Stimulated activated CD4-positive, alpha-beta T cell treated with anti-CD3 and anti-CD28 coated beads, Interleukin-15, amount 100 ng/mL, for 48 hours (primary cell): ENCODE measurements around the gene RTP5.

Source experiments
- DNase-seq, 2 donors: peaks; one replicate each; pipeline ENCODE4 v3.0.0-alpha.2; 2020; ENCODE audit warnings: low read depth in 2 of 2

RTP5 gene

GRCh38 chr2:241887806-241888522 lies 18.4 kb downstream of the RTP5 start:
- no peak for DNase-seq

GRCh38 chr2:241888641-241889040 lies 19.1 kb downstream of the RTP5 start:
- DNase-seq: no peak

DNA sequence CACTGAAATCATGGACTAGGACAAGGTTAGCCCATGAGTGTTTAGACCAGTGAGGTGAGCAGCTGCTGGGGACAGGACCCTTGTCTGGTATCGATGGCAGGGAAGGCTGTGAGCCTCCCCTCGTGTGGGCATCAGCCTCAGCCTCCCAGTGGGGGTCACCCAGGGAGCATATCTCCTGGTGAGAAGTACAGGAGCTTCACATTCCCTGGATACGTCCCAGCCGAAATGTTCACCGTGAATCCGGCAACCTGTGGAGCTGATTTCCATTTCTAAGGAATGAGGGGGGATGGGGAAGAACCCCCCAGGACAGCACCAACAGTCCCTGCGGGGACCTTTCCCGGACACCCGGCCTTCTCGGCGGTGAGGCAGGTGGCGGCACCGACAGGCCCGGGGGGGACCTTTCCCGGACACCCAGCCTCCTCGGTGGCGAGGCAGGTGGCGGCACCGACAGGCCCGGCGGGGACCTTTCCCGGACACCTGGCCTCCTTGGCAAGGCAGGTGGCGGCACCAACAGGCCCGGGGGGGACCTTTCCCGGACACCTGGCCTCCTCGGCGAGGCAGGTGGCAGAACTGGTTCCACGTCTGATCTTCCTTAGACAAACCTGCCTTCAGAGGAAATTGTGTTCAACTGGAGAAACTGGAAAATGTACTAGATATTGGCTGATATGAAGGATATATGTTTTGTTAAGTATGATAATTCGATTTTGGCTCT lies 21.2 kb downstream of the RTP5 start:
- no peak for DNase-seq

DNA sequence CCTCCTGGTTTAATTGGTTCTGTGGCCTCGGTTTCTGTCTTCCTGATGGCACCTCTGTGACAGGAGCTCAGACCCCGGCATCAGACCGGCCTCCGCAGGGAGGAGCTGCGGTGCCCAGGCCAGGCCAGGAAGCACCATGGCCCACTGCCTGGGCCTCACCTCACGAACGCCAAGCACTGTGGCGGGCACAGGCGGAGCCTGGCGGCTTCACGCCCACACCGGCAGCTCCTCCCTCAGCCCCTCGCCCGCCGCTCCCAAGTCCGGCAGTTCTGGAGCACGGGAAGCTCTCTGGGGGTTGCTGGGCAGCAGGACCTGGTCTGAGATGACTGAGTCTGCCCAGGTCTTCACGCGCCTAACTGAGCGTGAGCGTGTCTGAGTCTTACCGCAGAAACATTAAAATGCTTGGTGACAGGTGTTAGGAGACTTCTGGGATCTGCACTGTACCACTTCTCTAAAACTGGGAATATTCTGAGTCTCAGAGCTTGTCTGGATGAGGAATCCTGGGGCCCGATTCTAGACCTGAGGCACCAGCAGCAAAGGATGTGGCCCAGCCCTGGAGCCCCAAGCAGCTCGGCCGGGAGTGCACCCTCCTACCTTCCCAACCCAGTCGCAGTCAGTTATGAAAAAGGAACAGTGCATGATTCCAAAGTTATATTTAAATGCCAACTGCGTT lies 21.9 kb downstream of the RTP5 start:
- no peak for DNase-seq

DNA sequence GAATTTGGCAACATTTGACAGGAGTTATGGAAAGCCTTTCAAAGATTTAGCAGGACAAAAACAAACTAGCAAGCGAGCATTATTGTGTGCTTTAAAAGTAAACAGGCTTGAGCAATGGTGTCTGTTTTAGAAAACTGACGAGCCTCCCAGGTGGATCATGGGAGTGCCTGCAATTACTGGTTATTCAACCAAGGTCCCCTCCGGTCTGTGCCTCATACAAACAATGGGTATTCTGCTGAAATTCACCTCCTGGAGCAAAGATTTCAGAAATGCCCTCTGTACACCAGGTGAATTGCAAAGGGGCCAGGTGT lies 22.4 kb downstream of the RTP5 start:
- DNase-seq: no peak

- DNase-seq: no peak
Measured at GRCh38 chr2:241892299-241893137, 23.0 kb downstream of the RTP5 start.

- no peak for DNase-seq
Measured at GRCh38 chr2:241893265-241893664, 23.7 kb downstream of the RTP5 start.

GRCh38 chr2:241894056-241894641 lies 24.6 kb downstream of the RTP5 start:
- DNase-seq: no peak

DNA sequence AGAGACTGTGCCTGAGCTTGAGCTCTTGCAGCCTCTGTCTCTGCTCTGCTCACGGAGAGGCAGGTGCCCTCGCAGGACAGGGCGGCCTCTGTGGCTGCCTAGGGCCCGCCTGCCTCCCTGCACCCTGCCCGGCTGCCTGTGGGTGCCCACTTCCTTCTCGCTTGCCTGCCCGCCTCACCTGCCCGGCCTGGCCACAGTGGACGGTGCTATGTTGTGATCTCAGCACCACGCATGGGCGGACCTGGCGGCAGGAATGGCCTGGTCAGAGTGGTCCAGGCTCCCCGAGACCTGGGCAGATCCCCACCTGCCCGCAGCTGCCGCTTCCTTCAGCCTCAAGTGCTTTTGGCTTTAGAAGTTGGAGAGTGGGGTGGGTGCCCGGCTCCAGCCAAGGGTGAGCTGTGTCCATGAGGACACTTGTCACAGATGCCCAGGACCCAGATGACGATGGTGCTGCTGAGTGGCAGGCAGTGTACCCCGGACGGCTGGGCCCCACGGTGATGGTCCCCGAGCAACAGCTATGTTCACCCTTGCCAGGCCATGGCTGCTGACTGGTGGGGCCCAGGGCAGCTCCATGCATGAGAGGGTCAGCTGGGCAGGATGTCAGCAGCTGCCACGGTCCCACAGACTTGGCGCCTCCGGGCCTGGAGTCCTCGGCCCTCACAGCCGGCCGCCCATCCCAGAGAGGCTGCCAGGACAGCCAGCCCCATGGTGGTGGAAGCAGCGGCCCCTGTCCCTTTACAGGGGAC lies 25.3 kb downstream of the RTP5 start:
- no peak for DNase-seq

DNA sequence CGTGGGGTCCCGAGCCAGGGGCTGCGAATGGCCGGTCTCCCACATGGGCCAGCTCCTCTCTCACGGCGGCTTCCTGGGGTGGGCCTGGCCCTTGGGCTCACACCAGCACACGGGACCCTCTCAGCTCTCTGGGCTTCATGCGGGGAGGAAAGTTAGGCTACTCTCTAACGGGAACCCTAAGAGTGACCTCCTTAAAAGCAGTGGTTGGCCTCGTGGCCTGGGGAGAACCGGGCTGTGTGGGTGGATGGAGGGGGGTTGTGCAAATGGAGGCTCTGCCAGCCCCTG lies 25.8 kb downstream of the RTP5 start:
- no peak for DNase-seq

GRCh38 chr2:241895712-241896641 lies 26.4 kb downstream of the RTP5 start:
- DNase-seq: no peak

DNA sequence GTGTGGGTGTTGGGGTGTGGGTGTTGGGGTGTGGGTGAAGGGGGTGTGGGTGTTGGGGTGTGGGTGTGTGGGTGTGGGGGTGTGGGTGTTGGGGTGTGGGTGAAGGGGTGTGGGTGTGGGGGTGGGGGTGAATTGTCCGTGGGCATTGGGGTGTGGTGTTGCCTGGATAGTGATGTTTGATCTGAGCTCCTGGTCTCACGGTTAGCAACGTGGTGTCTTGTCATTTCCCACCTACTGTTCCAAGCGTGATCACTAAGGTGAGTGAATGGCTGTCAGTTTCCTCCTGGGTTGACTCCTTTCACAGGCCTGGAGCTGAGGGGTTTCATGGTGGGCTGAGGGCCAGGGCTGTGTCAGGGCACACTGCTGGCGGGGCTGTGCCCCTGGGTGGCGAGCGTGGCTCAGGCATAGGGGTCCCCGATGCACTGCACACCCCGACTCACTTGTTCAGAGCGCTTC lies 27.2 kb downstream of the RTP5 start:
- no peak for DNase-seq

GRCh38 chr2:241897231-241897916 lies 27.8 kb downstream of the RTP5 start:
- DNase-seq: no peak

DNA sequence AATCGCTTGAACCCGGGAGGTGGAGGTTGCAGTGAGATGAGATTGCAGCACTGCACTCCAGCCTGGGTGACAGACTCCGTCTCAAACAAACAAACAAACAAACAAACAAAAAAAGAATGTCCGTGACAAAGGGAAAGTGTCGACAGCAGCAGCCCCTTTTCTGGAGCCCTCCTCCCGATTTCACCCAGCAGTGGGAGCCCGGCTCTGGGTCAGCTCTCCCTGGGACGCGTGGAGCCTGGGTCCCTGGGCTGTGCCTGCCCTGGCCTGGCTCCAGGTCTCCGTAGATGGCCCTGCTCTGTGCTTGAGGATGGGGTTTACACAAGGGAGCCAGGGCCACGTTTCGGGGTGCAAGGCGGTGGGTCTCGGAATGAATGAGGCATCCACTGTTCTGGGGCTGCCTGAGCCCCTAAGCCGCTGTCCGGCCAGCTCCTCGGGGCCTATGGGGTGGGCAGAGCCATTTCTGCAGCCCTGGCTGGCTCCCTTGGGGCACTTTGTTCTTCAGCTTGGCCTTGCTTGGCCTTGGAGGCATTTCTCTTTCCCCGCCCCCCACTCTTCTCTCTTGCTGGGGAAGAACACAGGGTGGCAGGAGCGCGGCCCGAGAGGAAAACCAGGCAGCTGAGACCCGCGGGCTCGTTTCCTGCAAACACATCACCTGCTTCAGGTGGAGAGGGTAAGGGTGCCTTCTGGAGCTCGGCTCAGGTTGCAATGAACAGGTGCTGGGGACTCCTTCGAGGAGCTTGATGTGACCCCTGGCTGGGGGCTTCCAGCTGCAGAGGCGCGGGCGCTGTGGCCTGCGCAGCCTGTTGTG lies 29.1 kb downstream of the RTP5 start:
- DNase-seq: no peak

DNA sequence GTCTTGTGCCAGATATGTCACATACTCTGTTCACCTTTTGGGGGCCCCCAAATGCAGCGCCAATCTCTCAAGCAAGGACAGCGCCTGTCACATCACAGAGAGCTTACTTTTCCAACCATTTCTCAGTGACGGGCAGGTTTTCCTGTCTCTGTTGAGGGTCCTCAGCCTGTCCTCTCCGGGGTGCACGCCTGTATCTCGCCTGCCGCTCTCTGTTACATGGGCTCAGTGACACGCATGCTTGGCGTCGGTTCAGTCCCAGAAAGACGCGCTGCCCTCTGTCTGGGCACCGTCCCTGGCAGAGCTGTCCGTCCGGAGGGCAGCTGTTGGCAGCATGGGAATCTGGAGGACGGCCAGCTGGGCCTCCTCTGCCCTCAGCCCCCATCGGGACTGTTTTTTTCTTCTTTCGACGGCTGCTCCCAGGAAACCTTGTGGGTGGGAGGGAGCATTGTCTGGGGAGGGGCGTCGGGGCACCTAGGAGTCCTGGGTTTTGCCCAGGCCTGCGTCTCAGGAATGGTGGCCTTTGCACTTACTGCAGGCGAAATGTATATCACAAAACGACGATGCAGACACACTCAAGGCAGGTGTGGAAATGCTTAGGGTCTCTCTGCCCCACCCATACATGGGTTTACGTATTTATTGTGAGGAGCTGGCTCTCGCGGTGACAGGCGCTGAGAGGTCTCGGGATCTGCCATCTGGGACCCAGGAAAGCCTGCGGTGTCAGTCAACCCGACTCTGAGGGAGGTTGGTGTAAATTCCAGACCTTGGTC lies 30.9 kb downstream of the RTP5 start:
- DNase-seq: no peak

- DNase-seq: no peak
Measured at GRCh38 chr2:241901018-241901380, 31.5 kb downstream of the RTP5 start.

- no peak for DNase-seq
Measured at GRCh38 chr2:241901500-241902351, 32.2 kb downstream of the RTP5 start.
